ENCODE results near the gene NFIX.

The NFIX gene

DNA sequence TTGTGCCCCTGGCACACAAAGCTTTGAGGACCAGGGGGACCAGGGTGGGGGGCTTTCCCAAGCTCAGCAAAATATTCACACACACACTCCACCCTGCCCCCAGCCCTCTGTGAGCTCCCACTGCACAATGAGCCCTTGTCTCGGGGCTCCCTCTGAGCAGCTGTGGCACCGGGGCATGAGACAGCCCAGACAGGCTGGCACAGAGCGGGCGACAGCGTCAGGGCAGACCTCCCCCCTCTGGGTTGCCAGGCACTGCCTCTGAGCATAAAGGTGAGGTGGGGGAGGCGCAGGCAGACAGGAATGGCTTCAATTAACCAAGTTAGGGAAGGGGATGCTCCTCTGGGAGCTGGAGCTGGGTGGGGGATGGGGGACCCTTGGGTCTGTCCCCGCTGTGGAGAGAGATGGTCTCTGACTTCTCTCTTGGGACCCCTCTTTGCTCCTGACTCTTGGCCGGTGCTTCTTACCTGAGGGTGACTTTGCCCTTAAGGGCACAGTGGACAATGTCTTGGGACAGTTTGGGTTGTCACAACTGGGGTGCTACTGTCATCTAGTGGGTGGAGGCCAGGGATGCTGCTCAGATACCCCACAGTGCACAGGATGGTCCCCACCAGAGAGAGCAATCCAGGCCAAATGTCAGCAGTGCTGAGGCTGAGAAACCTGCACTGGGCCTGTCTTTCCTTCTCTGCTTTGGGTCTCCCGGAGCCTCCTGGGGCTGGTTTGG is 77.1 kb downstream of the NFIX start:
- TF ChIP-seq, protein P1, sequence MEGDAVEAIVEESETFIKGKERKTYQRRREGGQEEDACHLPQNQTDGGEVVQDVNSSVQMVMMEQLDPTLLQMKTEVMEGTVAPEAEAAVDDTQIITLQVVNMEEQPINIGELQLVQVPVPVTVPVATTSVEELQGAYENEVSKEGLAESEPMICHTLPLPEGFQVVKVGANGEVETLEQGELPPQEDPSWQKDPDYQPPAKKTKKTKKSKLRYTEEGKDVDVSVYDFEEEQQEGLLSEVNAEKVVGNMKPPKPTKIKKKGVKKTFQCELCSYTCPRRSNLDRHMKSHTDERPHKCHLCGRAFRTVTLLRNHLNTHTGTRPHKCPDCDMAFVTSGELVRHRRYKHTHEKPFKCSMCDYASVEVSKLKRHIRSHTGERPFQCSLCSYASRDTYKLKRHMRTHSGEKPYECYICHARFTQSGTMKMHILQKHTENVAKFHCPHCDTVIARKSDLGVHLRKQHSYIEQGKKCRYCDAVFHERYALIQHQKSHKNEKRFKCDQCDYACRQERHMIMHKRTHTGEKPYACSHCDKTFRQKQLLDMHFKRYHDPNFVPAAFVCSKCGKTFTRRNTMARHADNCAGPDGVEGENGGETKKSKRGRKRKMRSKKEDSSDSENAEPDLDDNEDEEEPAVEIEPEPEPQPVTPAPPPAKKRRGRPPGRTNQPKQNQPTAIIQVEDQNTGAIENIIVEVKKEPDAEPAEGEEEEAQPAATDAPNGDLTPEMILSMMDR (conservative IDR thresholded peaks at IDR 0.05; ENCODE audit: low read depth, low read length): no peak
- DNase-seq (ENCODE audit: low read depth): no peak
- no peak overlapping the region for H3K4me3 ChIP-seq (ENCODE audit: low read length)

DNA sequence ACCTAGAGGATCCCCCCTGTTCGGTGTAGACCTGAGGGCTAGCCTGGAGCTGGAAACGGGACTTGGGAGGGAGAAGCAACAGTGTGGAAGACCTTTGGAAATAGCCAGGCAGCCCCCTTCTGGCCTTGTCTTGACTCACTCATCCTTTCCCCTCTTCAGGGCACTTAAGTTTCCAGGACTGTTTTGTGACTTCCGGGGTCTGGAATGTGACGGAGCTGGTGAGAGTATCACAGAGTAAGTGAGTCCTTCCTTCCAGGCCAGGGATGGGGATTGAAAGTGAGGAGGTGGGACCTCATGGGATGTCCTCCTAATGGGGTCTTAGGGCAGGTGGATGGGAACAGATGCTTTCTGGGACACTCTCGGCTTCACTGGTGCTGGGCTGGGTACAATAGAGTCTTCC is 78.0 kb downstream of the NFIX start:
- no peak for DNase-seq (ENCODE audit: low read depth)
- TF ChIP-seq, protein P1 (conservative IDR thresholded peaks at IDR 0.05; ENCODE audit: low read depth, low read length): no peak

GRCh38 chr19:13074378-13074777 is 79.1 kb downstream of the NFIX start:
- H3K4me3 ChIP-seq (ENCODE audit: low read length): no peak overlapping the region
- TF ChIP-seq, protein P1 (conservative IDR thresholded peaks at IDR 0.05; ENCODE audit: low read depth, low read length): no peak
- no peak for DNase-seq (ENCODE audit: low read depth)

More for the DNA sequence above, 78.0 kb downstream of the NFIX start:
- H3K4me3 ChIP-seq (ENCODE audit: low read length): no peak overlapping the region

DNA sequence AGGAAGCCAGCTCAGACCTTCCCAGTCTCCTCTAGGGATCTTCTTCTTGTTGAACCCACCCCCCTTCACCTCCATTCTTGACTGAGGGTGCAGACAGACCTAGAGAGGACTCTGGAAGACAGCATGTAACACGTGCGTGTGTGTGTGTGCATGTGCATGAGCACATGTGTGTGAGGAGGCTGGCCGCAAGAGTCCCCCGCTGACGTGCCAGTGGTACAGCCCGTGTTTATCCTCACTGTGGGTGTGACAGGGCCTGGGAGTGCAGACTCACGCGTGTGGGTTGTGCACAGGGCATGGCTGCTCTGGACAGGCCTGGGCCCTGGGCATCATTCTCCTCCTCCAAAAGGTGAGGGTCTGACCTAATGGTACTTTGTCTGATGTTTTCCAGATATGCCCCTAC is 81.0 kb downstream of the NFIX start:
- no peak overlapping the region for H3K4me3 ChIP-seq (ENCODE audit: low read length)
- TF ChIP-seq, protein P1 (conservative IDR thresholded peaks at IDR 0.05; ENCODE audit: low read depth, low read length): no peak
- DNase-seq (ENCODE audit: low read depth): no peak

DNA sequence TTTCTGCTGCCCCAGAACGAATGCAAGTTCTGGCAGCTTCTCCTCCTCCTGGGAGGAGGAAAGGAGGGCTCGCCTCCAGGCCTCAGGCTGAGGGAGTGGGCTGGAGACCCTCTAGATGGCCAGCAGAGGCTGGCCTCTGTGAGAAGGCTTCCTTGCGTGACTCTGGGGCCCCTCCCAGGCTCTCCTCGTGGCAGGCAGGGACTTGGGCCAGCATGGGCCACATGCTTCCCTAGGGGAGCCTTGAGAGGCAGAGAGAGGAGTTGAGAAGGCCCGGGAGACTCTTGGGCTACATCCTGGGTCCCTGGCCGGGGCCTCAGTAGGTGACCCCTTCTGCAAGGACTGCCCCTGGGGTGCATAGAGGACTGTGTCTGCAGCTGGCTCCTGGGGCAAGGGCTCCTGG is 81.5 kb downstream of the NFIX start:
- H3K4me3 ChIP-seq (ENCODE audit: low read length): no peak overlapping the region
- TF ChIP-seq, protein P1 (conservative IDR thresholded peaks at IDR 0.05; ENCODE audit: low read depth, low read length): no peak
- DNase-seq (ENCODE audit: low read depth): no peak

DNA sequence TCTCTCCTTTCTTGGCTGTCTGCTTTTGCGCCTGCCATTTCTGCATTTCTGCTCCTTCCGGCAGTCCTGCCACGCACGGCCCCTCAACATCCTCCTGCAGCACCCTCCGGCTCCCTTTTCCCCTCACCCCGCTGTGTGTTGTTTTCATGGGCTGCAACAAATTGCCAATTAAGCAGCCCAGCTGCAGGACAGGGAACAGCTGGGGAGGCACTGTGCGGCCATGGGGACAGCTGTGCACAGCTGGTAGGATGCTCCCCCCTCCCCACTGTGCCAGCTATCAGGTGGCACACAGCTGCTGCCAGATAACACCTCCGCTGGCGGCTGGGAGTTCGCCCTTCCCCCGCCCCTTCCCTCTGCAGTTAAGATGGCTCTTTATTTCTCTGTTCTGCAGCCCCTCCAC is 82.0 kb downstream of the NFIX start:
- DNase-seq (ENCODE audit: low read depth): no peak
- H3K4me3 ChIP-seq (ENCODE audit: low read length): no peak overlapping the region
- TF ChIP-seq, protein P1 (conservative IDR thresholded peaks at IDR 0.05; ENCODE audit: low read depth, low read length): no peak

- TF ChIP-seq, protein P1 (conservative IDR thresholded peaks at IDR 0.05; ENCODE audit: low read depth, low read length): no peak
- no peak for DNase-seq (ENCODE audit: low read depth)
- H3K4me3 ChIP-seq (ENCODE audit: low read length): no peak overlapping the region
Observed at GRCh38 chr19:13078381-13078780, 83.1 kb downstream of the NFIX start.

Data from retinal pigment epithelial cell (primary cell).